Aorta (tissue), 5 donors: ENCODE results near the gene GGACT. TPM values are rescaled to one million over a fixed set of nuclear protein-coding genes. Genes with fewer than 3 reads are reported as not detected.

Experiments used
- ATAC-seq: fragments of 200-7000 bp; cut with Tn5 transposase; one replicate; pipeline ENCODE4 v1.9.1; 2022; ENCODE audit warnings: moderate library complexity; ENCODE audit not compliant: low FRiP score
- DNase-seq, 2 donors: peaks; one replicate each; pipeline ENCODE4 v3.0.0-alpha.2; 2020
- H3K27ac ChIP-seq, 2 donors: one replicate each; pipeline ENCODE4 v1.5.1; 2013; ENCODE audit warnings: low read length in 2 of 2, mild to moderate bottlenecking in 2 of 2, moderate library complexity in 2 of 2, control low read depth in 1 of 2, inconsistent platforms in 1 of 2, low read depth in 1 of 2
- H3K27me3 ChIP-seq, 2 donors: one replicate each; pipeline ENCODE4 v1.6.1; 2013; ENCODE audit warnings: control low read depth in 1 of 2, low read length in 1 of 2, mild to moderate bottlenecking in 1 of 2, moderate library complexity in 1 of 2; ENCODE audit not compliant: insufficient read depth in 2 of 2, control insufficient read depth in 1 of 2
- H3K36me3 ChIP-seq, 2 donors: one replicate each; pipeline ENCODE4 v1.6.1; 2013; ENCODE audit warnings: control low read depth in 1 of 2, low read length in 1 of 2, mild to moderate bottlenecking in 1 of 2; ENCODE audit not compliant: insufficient read depth in 2 of 2, control insufficient read depth in 1 of 2
- H3K4me1 ChIP-seq, 2 donors: one replicate each; pipeline ENCODE4 v1.6.1; 2013; ENCODE audit warnings: low read length in 2 of 2, control low read depth in 1 of 2, mild to moderate bottlenecking in 1 of 2, moderate library complexity in 1 of 2; ENCODE audit not compliant: insufficient read depth in 2 of 2, control insufficient read depth in 1 of 2
- H3K4me3 ChIP-seq, 2 donors: one replicate each; pipeline ENCODE4 v1.5.1; 2013; ENCODE audit warnings: low read length in 2 of 2, control low read depth in 1 of 2, mild to moderate bottlenecking in 1 of 2
- H3K9me3 ChIP-seq: one replicate; pipeline ENCODE4 v1.6.1; 2013; ENCODE audit warnings: mild to moderate bottlenecking, low read length; ENCODE audit not compliant: control insufficient read depth
- WGBS, 2 donors: extraction: QIAGEN DNeasy Blood & Tissue Kit; methylation state at CpG; one replicate each; pipeline ENCODE4 v1.1.7; 2013; 5-methylcytosine and 5-hydroxymethylcytosine counted together
- intact Hi-C, 2 donors: fragments of 100-400 bp; cut with DNase I; formaldehyde crosslinking; loops; one replicate each; pipeline versions ENCODE4 v1.14.2 to v1.15.0; 2022
- polyA plus RNA-seq, 2 donors: library from polyadenylated mRNA; stranded (reverse); fragments of 200-250 nt; gene quantifications; one replicate each; pipeline ENCODE4 v1.2.3, GENCODE V29; 2013
- total RNA-seq, 2 donors: library from RNA; stranded (reverse); fragmentation: NEBNext Ultra II Directional; extraction: Animal tissue kit (Norgen Biotek cat#: 25700); gene quantifications; one replicate each; pipeline ENCODE4 v1.2.1, GENCODE V29; 2021
- donor health status: healthy with polysubstance abuse.
- donor health status: Bipolar disorder and iron deficiency.
- donor health status: DM: no; HTN: no; CAD: no.
- donor health status: DM: no; HTN: no; CAD: no.
- donor health status: DM: yes; HTN: yes; CAD: no.

GGACT gene
- total and polyA plus RNA-seq, 4 donors, result 0.75 to 5.3 (median 2.8) TPM

- DNase-seq (no peak), ATAC-seq (no peak)
- H3K4me1 ChIP-seq, result no peaks in the 10 kb centered on the region
- intact Hi-C loops, result loop anchor here in 1 of 2 donors (10.0 kb wide), 1 partner anchor 596 kb away; no protein-coding TSS in a partner anchor
- no peaks in the 10 kb centered on the region for H3K36me3 ChIP-seq
- H3K9me3 ChIP-seq, result no peaks in the 10 kb centered on the region
- H3K27me3 ChIP-seq, result no peaks in the 10 kb centered on the region
- no peak overlapping the region for H3K27ac ChIP-seq
- WGBS, 2 donors, result 96% methylated on average over 11 of the region's 11 CpGs
- no peak overlapping the region for H3K4me3 ChIP-seq
Measured at GRCh38 chr13:100510208-100510957, 78.2 kb downstream of the GGACT start.

- H3K9me3 ChIP-seq, result no peaks in the 10 kb centered on the region
- intact Hi-C loops, result no loop called here
- ATAC-seq, result no peak
- no peak overlapping the region for H3K27ac ChIP-seq
- H3K4me3 ChIP-seq, result no peak overlapping the region
- H3K36me3 ChIP-seq, result no peaks in the 10 kb centered on the region
- H3K4me1 ChIP-seq, result no peaks in the 10 kb centered on the region
- no peak for DNase-seq
- WGBS, 2 donors, result 72 to 75% methylated on average over 8 of the region's 8 CpGs
- no peaks in the 10 kb centered on the region for H3K27me3 ChIP-seq
Measured at GRCh38 chr13:100508996-100509395, 79.6 kb downstream of the GGACT start.

GRCh38 chr13:100508455-100508854 lies 80.1 kb downstream of the GGACT start:
- DNase-seq (no peak), ATAC-seq (no peak)
- H3K27me3 ChIP-seq, result no peaks in the 10 kb centered on the region
- 41 to 63% methylated on average over 6 of the region's 6 CpGs for WGBS, 2 donors
- no peak overlapping the region for H3K27ac ChIP-seq
- H3K4me1 ChIP-seq, result no peaks in the 10 kb centered on the region
- H3K9me3 ChIP-seq, result no peaks in the 10 kb centered on the region
- H3K4me3 ChIP-seq, result no peak overlapping the region
- H3K36me3 ChIP-seq, result no peaks in the 10 kb centered on the region
- intact Hi-C loops, result no loop called here

GRCh38 chr13:100506600-100507422 lies 81.8 kb downstream of the GGACT start:
- intact Hi-C loops, result no loop called here
- ATAC-seq (no peak), DNase-seq (no peak)
- Histone ChIP-seq H3K27me3 (no peaks in the 10 kb centered on the region), H3K27ac (no peak overlapping the region), H3K4me3 (no peak overlapping the region), H3K36me3 (no peaks in the 10 kb centered on the region), H3K4me1 (no peaks in the 10 kb centered on the region), H3K9me3 (no peaks in the 10 kb centered on the region)
- 77 to 78% methylated on average over 9 of the region's 9 CpGs for WGBS, 2 donors

GRCh38 chr13:100506154-100506553 lies 82.4 kb downstream of the GGACT start:
- DNase-seq (no peak), ATAC-seq (no peak)
- intact Hi-C loops, result no loop called here
- Histone ChIP-seq H3K4me1 (no peaks in the 10 kb centered on the region), H3K4me3 (no peak overlapping the region), H3K9me3 (no peaks in the 10 kb centered on the region), H3K36me3 (no peaks in the 10 kb centered on the region), H3K27me3 (no peaks in the 10 kb centered on the region), H3K27ac (no peak overlapping the region)
- WGBS, 2 donors, result 71 to 78% methylated on average over 15 of the region's 15 CpGs

- intact Hi-C loops, result no loop called here
- no peak overlapping the region for H3K4me3 ChIP-seq
- no peaks in the 10 kb centered on the region for H3K4me1 ChIP-seq
- DNase-seq, result no peak
- no peaks in the 10 kb centered on the region for H3K27me3 ChIP-seq
- no peaks in the 10 kb centered on the region for H3K36me3 ChIP-seq
- 92 to 97% methylated on average over 3 of the region's 3 CpGs for WGBS, 2 donors
- no peak for ATAC-seq
- H3K27ac ChIP-seq, result no peak overlapping the region
- no peaks in the 10 kb centered on the region for H3K9me3 ChIP-seq
Measured at GRCh38 chr13:100503622-100504021, 85.0 kb downstream of the GGACT start.

DNA sequence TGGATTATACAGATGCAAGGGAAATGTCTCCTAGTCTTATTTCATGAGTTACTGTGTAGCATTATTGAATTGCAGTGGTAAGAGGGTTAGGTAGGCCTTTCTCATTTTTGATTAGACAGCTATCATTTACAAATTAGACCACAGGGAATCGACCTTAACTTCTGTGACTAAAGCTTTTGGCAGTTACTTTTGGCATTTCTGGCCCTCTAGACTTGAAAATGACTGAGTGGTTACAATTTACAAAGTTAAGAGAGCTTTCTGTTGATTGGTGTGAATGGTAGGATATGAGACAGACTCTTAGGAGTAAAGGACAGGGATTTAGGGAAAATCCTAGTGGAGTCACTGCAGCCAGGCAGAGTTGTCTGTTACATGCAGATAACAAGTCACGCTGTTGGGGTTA lies 86.1 kb downstream of the GGACT start:
- intact Hi-C loops, result no loop called here
- Histone ChIP-seq H3K27me3 (no peaks in the 10 kb centered on the region), H3K9me3 (no peaks in the 10 kb centered on the region), H3K4me1 (no peaks in the 10 kb centered on the region), H3K36me3 (no peaks in the 10 kb centered on the region), H3K27ac (no peak overlapping the region), H3K4me3 (no peak overlapping the region)
- DNase-seq, result no peak
- no peak for ATAC-seq
- WGBS, 2 donors, result 57 to 59% methylated on average over 2 of the region's 2 CpGs

DNA sequence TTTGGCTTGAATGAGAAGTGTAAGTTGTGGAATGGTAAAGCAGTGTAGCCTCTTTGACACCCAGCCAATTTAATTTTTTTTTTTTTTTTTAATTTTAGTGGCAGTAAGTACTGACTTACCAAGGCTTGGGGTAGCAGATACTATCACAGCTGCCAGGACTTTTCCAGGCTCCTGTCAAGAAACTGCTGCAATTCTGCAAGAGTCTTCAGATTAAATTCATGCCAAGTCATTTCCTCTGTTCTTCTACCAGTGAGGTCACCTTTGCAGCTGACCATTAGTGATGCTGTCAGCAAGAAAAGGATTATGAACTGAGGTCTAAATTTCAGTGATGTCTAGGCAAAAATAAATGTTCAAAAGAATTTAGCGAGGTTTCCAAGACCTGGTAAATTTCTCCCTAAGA lies 91.2 kb downstream of the GGACT start:
- intact Hi-C loops, result no loop called here
- Histone ChIP-seq H3K4me1 (no peaks in the 10 kb centered on the region), H3K27me3 (no peaks in the 10 kb centered on the region), H3K27ac (no peak overlapping the region), H3K9me3 (no peaks in the 10 kb centered on the region), H3K36me3 (no peaks in the 10 kb centered on the region), H3K4me3 (no peak overlapping the region)
- no peak for DNase-seq
- WGBS, 2 donors, result 77 to 86% methylated on average over 1 of the region's 1 CpG
- ATAC-seq, result no peak

GRCh38 chr13:100495455-100495854 lies 93.1 kb downstream of the GGACT start:
- no peaks in the 10 kb centered on the region for H3K36me3 ChIP-seq
- no peak overlapping the region for H3K27ac ChIP-seq
- H3K4me1 ChIP-seq, result no peaks in the 10 kb centered on the region
- DNase-seq (no peak), ATAC-seq (no peak)
- H3K9me3 ChIP-seq, result no peaks in the 10 kb centered on the region
- H3K27me3 ChIP-seq, result no peaks in the 10 kb centered on the region
- intact Hi-C loops, result no loop called here
- 89 to 95% methylated on average over 1 of the region's 1 CpG for WGBS, 2 donors
- no peak overlapping the region for H3K4me3 ChIP-seq
